ENCODE data around the gene RASAL1. TPM values are rescaled to one million over a fixed set of nuclear protein-coding genes. Genes with fewer than 3 reads are reported as not detected.

Gene RASAL1
- total RNA-seq, 1 donor from 2014 or later = 0.14 TPM

DNA sequence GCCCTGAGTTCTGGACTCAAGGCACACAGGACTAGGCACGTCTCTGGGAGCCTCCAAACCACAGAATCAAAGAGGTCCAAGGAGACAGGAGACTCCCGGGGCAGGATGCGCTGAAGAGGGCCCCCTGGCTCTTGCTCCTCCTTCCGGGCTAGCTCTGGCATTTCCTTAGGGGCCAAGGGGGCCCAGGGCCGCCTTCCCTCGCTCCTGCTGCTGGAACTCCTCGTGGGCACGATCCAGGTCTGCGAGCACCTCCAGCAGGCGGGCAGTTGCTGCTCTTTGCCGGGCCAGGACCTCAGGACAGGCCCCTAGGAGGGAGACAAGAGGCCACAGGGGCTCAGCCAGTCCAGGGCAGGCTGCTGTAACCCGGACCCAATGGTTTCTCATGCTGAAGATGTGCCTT is 35.8 kb downstream of the RASAL1 start:
- intact Hi-C loops (cut with micrococcal nuclease) = no loop called here

DNA sequence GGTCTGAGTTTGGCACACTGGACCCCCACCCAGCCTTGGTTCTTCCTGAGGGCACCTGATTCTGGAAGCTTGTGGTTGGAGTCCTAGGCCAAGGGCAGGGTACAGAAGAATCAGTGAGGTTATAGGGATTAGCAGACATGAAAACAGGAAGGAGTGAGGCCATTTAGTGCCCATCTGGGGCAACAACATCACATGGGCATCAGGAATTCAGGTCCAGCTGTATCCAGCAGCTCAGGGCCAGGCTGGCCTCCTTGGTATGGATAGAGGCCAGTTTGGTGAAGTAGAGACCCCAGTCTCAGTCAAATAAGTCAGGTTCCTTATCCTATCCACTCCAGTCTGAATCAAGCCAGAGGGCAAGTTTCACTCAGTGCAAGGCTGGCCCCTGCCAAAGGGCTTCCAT is 36.2 kb downstream of the RASAL1 start:
- intact Hi-C loops (cut with micrococcal nuclease) = no loop called here

DNA sequence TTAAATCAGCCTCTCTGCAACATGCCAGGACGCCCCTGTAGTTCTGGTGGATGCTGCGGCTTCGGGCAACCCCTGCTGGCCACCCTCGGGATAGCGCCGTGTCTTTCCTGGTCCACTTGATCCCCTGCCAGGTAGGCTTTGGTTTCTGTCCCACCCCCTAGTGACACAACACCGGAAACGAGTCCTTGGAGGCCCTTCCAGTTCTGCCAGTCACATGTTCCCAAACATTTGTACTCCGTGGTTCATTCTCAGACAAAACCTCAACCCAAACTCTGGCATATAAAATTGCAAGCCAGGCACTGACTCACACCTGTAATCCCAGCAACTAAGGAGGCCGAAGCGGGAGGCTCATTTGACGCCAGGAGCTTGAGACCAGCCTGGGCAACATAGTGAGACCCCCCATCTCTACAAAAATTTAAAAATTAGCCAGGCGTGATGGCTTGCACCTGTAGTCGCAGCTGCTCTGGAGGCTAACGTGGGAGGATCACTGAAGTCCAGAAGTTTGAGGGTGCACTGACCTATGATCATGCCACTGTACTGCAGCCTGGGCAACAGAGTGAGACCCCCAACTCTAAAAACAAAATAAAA is 37.0 kb downstream of the RASAL1 start:
- intact Hi-C loops (cut with micrococcal nuclease) = loop anchor here (1.0 kb wide), 1 partner anchor 50 kb away; no protein-coding TSS in a partner anchor

DNA sequence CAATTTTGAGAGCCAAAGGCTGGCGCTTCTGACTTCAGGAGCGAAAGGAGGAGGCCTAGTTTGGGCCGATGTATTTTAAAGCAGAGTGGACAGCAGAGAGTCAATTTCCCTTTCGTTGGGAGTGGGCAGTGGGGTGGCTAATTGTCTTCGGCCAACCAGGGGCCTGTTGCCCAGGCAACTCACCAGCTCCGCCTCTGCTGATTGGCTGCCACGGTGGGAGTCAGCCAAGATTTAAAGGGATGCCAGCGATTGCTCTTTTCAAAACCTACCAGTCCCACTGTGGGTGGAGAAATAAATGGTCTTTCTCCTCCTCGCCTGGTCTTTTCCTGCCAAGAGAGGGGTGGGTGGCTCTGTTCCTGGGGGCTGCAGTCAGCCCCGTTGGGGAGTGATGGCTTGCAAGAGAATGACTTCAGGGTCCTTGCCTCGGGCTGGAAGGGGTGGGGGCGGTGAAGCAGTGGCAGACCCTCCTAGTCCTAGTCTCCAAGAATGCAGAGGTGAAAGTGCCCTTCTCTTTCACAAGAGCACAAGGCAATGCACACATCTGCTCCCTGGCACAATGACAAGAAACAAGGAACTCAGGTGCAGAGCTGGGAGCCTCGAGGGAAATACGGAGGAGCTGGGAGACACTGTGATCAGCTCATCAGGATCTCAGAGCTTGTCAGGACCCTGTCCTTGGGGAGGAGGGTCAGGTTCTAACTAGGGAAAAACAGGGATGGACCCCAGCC is 37.7 kb downstream of the RASAL1 start:
- intact Hi-C loops (cut with micrococcal nuclease) = loop anchor here (1.0 kb wide), 1 partner anchor 50 kb away; no protein-coding TSS in a partner anchor

DNA sequence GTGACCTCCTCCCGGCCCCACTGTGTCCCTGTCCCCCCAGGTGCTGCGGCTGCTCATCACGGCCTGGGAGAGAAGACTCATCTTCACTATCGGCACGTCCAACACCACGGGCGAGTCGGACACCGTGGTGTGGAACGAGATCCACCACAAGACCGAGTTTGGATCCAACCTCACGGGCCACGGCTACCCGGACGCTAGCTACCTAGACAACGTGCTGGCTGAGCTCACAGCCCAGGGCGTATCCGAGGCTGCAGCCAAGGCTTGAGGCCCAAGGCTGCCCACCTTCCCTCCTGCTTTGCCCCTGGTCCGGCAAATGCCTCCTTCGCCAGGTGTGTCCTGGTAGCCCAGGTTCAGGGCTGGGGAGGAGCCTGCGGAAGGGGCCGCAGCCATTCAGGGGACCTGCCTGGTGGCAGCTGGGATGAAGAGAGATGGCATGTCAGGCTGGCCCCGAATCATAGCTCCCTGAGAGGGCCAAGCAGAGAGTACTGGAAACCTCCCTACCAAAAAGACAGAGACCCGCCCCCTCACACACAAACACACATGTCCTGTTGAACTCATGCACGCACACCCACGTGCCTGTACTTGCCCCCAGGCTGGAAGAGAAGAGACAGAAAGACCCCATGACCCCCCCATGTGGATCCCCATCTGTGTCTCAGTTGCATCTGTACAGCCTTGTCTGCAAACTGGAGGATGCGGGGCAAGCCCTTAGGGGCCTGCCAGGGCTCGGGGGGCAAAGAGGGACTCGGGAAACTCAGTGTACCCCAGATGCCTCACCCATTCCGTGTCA is 38.7 kb downstream of the RASAL1 start:
- intact Hi-C loops (cut with micrococcal nuclease) = no loop called here

DNA sequence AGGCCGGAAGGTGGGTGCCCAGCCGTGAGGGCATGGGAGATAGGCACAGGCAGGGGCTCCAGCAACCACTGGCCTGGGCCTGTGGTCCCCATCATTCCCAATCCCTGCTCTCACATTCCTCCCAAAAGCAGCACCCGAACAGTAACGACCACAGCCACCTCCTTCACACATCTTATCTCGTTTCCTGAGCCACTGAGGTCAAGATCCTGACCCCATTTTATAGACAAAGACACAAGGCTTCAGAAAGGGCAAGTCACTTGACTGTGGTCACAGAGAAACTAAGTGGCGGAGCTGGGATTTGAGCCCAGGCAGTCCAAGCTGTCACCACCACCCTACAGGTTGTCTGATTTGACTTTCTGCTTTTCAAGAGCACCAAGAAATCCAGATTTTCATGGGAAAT is 40.2 kb downstream of the RASAL1 start:
- intact Hi-C loops (cut with micrococcal nuclease) = no loop called here

DNA sequence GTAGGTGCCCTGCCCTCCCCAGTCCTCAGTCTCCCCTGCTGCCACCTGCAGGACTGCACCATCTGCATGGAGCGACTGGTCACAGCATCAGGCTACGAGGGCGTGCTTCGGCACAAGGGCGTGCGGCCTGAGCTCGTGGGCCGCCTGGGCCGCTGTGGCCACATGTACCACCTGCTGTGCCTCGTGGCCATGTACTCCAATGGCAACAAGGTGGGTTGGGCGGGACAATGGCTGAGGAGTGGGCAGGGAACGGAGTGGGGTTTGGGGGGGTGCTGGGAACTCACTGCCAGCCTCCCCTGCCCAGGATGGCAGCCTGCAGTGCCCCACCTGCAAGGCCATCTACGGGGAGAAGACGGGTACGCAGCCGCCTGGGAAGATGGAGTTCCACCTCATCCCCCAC is 40.8 kb downstream of the RASAL1 start:
- intact Hi-C loops (cut with micrococcal nuclease) = no loop called here

DNA sequence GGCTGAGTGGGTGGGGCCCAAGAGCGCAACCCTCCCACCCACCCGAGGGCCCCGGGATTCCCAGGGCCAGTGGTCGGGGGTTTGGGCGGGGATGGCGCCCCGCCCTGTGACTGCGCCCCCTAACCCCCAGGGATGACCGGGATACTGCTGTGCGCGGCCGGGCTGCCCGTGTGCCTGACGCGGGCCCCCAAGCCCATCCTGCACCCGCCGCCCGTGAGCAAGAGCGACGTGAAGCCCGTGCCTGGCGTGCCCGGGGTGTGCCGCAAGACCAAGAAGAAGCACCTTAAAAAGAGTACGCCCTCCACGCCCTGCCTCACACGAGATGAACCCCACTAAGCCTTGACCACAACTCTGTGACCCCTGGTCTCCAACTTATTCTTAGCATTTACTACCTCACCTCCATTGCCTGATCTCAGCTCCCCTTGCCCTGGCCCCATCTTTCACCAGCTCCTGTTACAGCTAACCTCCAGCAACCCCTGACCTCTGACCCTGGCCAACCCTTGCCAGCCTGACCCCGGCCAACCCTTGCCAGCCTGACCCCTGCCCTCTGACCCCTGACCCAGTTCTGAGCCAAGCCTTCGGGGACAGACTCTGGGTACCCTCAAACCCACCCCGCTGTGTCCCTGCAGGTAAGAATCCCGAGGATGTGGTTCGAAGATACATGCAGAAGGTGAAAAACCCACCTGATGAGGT is 42.0 kb downstream of the RASAL1 start:
- intact Hi-C loops (cut with micrococcal nuclease) = no loop called here

DNA sequence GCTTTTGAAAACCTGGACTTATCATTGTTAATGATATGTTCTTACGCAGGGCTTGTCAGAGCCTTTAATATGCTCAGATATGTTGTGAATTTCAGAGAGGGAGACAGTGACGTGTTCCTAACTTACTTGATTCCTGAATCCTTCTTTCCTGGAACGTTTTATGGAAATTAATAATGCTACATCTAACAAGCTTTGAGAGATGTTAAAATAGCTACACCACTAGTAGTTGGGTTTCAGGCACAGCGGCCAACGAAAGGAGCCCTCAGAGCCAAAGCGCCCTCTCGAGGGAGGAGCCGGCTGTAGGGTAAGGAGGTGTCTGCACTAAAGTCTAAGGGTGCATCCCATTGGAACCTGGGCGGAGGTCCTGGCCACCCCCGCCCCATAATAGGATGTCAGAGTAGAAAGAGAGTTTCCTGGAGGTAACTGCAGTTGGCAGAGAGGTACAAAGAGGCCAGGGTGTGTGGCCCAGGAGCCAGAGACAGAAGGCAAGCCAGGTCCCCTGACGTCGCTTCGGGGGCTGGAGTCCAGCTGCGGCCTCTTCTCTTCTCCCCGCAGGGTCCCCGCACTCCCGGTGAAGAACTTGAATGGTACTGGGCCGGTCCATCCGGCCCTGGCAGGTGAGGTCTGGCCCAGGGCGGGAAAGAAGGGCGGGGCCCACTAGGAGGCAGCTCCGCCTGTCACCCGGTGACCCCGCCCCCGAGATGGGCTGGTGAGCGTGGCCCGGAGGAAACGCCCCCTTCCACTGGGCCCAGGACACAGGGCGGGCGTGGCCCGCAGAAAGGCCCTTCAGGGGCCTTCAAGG is 42.8 kb downstream of the RASAL1 start:
- intact Hi-C loops (cut with micrococcal nuclease) = no loop called here

DNA sequence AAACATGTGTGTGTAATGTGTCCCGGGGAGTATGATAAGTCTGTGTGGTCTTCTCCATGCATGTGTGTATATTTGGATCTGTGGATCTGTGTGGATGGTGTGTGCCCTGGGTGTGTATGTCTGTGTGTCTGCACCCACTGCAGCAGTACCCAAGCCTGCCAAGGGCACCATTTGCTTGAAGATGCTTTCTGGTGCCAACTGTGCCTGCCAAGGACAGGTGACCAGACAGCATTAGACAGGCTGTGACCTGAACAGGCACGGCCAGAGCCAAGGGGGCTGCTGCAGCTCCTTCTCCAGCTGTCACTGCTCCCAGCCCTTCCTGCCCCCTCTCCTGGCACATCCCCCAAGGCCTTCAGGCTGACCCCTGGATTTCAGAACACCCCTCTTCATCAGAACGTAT is 44.1 kb downstream of the RASAL1 start:
- intact Hi-C loops (cut with micrococcal nuclease) = no loop called here

DNA sequence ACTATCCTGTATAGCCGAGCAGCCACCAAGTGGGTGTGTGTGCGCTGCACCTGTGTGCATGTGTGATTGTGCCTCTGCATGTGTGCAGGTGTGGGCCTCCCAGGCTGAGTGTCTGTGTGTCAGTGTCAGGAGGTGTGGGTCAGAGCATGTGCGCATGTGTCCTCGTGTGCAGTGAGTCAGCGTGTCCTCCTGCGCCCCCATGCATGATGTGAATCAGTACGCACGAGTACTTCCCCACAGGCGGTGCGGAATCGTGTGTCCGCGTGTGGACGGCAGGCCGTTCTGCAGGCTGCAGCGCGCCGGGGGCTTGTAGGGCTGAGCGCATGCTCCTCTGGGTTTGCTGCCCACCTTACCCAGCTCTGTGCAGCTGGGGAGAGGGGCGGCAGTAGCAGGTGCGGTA is 44.8 kb downstream of the RASAL1 start:
- intact Hi-C loops (cut with micrococcal nuclease) = no loop called here

DNA sequence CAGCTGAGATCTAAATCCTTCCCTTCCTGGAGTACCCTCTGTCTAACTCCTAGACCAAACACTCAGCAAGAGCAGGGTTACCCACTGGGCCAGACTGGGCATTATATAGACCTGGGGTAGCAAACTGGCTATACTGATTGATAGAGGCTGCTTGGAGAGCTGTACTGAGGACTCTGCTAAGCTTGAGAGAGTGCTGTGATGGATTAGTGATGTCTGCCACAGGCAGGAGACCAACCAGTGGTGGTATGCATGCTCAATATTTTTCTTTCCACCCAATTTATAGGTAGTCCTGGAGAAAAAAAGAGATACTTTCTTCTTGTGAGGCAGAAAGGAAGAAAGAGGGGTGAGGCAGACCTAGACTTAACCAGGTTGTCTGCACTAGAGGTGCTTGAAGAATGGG is 45.7 kb downstream of the RASAL1 start:
- intact Hi-C loops (cut with micrococcal nuclease) = no loop called here

DNA sequence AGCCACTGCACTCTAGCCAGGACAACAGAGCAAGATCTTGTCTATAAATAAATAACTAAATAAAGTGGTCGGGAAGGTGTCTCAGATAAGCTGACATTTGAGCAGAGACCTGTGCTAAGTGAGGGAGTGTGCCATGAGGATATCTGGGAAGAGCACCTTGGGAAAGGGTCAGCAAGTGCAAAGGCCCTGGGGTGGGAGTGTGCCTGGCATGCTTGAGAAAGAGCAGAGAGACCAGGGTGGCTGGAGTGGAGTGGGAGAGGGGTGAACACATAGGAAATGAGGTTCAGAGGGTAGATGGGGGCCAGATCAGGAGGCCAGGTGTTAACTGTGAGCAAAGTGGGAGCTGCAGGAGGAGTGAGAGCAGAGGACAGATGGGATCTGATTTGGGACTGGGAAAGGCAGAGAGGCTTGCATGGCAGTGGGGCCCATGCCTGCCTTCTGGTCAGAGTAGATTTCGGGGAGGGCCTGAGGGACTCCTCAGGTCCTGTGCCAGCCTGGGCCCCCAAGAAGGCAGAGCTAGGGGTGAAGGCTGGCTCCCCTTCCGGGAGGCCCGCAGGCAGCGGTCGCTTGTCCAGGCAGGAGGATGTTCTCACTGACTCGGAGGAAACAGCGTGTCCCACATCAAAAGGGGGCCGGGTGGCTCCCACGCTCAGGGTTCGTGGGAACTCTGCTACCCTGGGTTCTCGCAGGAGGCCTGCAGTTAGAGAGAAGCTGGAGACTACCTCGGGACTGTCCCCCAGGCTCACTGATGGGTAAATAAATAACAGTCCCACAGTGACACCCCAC is 46.4 kb downstream of the RASAL1 start:
- intact Hi-C loops (cut with micrococcal nuclease) = no loop called here

DNA sequence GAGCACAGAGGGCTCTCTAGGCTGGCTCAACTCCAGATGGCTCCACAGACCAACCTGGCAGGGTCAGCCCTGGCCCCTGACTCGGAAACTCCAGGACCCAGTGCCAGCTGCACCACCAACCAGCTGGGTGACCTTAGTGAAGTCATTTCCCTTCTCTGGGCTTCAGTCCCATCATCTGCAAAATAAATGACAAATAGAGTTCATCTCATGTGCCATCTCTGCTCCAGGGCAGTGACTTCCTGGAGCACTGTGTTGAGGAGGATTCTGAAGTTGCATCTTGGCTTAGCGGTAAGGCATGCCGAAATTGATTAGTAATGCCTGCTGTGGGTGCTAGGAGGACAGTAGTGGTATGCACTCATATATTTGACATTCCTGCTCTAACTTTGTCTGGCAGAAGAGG is 47.5 kb downstream of the RASAL1 start:
- intact Hi-C loops (cut with micrococcal nuclease) = no loop called here

DNA sequence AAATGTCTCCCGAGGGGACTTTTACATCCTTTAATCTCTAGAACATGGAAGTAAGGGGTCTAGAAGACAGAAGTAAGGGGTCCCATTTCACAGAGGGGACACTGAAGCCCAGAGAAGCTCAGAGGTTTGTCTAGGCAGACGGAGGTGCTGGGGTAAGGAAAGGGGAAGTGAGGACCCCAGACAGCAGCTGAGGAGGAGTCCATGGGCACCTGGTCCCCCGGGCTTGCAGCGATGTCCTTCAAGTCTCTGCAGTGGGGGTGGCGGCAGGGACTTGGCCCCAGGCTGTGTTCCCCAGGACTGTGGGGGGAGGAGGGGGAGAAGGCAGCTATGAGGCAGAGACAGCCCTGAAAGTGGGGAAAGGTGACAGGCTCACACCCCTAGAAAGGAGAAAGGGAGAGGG is 48.4 kb downstream of the RASAL1 start:
- intact Hi-C loops (cut with micrococcal nuclease) = no loop called here

DNA sequence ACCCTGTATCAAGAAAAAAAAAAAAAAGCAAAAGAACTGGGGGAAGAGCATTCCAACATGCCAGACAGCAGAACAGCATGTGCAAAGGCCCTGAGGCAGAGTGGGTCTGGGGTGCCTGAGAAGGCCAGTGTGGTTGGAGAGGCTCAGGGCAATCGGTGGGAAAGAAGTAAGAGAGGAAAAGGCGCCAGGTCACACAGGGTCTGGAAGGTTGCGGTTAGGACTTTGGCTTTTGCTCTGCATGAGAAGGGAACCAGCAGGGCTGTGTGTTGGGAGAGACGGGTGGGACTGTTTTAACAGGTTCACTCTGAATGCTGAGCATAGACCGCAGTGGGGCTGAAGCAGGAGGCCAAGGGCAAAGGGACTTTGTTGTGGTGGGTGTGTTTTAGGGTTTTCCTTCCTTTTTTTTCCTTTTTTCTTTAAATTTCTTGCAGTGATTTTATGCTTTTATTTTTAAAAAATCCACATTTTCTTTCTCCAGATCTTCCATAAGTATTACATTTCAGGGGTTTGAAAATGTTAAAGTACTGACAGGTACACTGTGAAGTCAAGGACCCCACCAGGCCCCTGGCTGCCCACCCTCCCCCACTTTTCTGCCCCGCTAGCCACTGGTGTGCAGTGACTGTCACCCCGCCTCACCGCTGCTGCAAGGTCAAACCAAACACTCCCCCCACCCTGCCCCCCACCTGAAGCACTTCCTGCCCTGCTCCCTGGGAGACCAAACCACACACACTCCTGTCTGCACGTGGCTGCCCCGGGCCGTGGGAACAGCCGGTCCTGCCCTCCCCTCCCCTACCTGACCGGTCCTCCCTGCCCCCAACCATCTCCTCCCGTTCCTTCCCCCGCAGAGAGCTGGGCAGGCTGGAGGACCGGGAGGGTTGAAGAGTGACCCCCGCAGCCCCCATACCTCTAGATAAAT is 49.1 kb downstream of the RASAL1 start:
- intact Hi-C loops (cut with micrococcal nuclease) = no loop called here

DNA sequence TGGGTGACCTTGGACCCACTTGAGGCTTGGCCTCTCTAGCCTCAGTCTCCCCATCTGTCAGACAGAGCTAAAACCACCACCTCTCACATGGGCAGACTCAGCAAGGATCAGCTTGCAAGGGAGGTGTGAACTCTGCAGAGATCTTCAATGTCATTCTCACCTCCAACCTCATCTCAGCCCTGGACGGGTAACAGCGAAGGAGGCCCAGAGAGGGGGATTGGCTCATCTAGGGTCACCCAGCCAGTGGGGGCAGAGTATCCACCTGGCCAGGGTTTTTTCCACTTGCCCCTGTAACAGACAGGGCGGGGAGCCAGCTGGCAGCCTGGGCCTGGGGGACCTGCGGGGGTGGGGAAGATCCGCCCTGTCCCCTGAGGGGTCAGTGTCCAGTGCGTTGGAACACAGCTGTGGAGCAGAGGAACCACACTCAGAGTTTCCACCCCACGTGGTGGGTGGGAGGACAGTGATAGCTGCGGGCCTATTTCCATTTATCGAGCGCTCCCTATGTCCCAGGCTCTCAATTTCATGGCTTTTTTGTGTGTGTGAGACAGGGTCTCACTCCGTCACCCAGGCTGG is 51.6 kb downstream of the RASAL1 start:
- intact Hi-C loops (cut with micrococcal nuclease) = no loop called here

DNA sequence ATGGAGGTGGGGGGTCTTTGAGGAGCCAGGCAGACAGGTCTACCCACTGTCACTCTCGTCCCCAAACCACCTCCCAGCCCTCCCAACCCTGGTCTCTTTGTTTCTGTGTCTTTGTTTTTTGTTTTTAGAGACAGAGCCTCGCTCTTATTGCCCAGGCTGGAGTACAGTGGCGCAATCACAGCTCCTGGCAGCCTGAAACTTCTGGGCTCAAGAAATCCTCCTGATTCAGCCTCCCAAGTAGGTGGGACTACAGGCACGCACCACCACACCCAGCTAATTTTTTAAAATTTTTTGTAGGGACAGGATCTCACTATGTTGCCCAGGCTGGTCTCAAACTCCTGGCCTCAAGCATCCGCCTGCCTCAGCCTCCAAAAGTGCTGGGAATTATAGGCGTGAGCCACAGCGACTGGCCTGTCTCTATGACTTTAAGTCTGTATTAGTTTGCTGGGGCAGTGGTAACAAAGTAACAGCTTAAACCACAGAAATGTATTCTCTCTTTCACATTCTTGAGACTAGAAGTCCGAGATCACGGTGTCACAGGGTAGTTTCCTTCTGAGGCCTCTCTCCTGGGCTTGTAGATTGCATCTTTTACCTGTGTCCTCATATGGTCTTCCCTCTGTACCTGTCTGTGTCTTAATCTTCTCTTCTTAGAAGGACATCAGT is 52.9 kb downstream of the RASAL1 start:
- intact Hi-C loops (cut with micrococcal nuclease) = no loop called here

All from T-helper 2 cell treated with Interferon-gamma antibody and Interleukin-4, amounts not matched to agents 100 ng/mL and 5 ng/mL, for 36 hours (primary cell).